H9 (cell line): Measurements from ENCODE around the gene DISC1. TPM values are rescaled to one million over a fixed set of nuclear protein-coding genes. Genes with fewer than 3 reads are reported as not detected.

Source experiments
- DNase-seq: peaks from one replicate; pipeline ENCODE4 v3.0.0-alpha.2; 2017
- H2AFZ ChIP-seq: one replicate; pipeline ENCODE4 v1.6.1; 2013; ENCODE audit warnings: mild to moderate bottlenecking, low read length, control low read depth, moderate library complexity
- H2AK5ac ChIP-seq: 2 replicates; pipeline ENCODE4 v1.6.1; 2013; ENCODE audit warnings: low read length, control low read depth, mixed read lengths; ENCODE audit not compliant: insufficient read length
- H2BK120ac ChIP-seq: one replicate; pipeline ENCODE4 v1.6.1; 2013; ENCODE audit warnings: low read depth, mild to moderate bottlenecking, low read length, control low read depth, inconsistent platforms; ENCODE audit not compliant: poor library complexity, severe bottlenecking
- H2BK12ac ChIP-seq: 2 replicates; pipeline ENCODE4 v1.6.1; 2013; ENCODE audit warnings: low read length, control low read depth, mixed read lengths, low read depth; ENCODE audit not compliant: insufficient read length
- H2BK15ac ChIP-seq: 2 replicates; pipeline ENCODE4 v1.6.1; 2013; ENCODE audit warnings: low read depth, low read length, control low read depth
- H2BK20ac ChIP-seq: one replicate; pipeline ENCODE4 v1.6.1; 2013; ENCODE audit warnings: low read depth, mild to moderate bottlenecking, low read length, control low read depth, inconsistent platforms; ENCODE audit not compliant: poor library complexity, severe bottlenecking
- H2BK5ac ChIP-seq: 2 replicates; pipeline ENCODE4 v1.6.1; 2013; ENCODE audit warnings: low read length, control low read depth, mixed read lengths; ENCODE audit not compliant: insufficient read length
- H3K14ac ChIP-seq: 2 replicates; pipeline ENCODE4 v1.6.1; 2013; ENCODE audit warnings: low read length, control low read depth; ENCODE audit not compliant: insufficient read depth
- H3K18ac ChIP-seq: 2 replicates; pipeline ENCODE4 v1.6.1; 2013; ENCODE audit warnings: low read depth, mild to moderate bottlenecking, mixed read lengths, low read length, control low read depth; ENCODE audit not compliant: insufficient read length
- H3K23ac ChIP-seq: 2 replicates; pipeline ENCODE4 v1.6.1; 2013; ENCODE audit warnings: low read length, control low read depth, mixed read lengths, low read depth; ENCODE audit not compliant: insufficient read length
- H3K23me2 ChIP-seq: 2 replicates; pipeline ENCODE4 v1.6.1; 2013; ENCODE audit warnings: low read depth, mild to moderate bottlenecking, mixed read lengths, low read length, control low read depth; ENCODE audit not compliant: insufficient read length, poor library complexity, severe bottlenecking
- H3K27ac ChIP-seq: 2 replicates; pipeline ENCODE4 v1.5.1; 2013; ENCODE audit warnings: low read length, control low read depth, mixed read lengths, low read depth; ENCODE audit not compliant: insufficient read length
- H3K27me3 ChIP-seq: 2 replicates; pipeline ENCODE4 v1.6.1; 2013; ENCODE audit warnings: low read length, control low read depth, inconsistent platforms; ENCODE audit not compliant: insufficient read depth
- H3K4ac ChIP-seq: 2 replicates; pipeline ENCODE4 v1.6.1; 2013; ENCODE audit warnings: low read depth, mild to moderate bottlenecking, control low read depth, inconsistent platforms, low read length, moderate library complexity
- H3K4me1 ChIP-seq: 2 replicates; pipeline ENCODE4 v1.6.1; 2013; ENCODE audit warnings: low read length, control low read depth, inconsistent platforms; ENCODE audit not compliant: insufficient read depth
- H3K4me2 ChIP-seq: 2 replicates; pipeline ENCODE4 v1.6.1; 2013; ENCODE audit warnings: low read length, control low read depth, mixed read lengths; ENCODE audit not compliant: insufficient read length, insufficient read depth
- H3K56ac ChIP-seq: 2 replicates; pipeline ENCODE4 v1.6.1; 2013; ENCODE audit warnings: low read depth, mild to moderate bottlenecking, mixed read lengths, low read length, control low read depth; ENCODE audit not compliant: insufficient read length
- H3K79me1 ChIP-seq: 2 replicates; pipeline ENCODE4 v1.6.1; 2013; ENCODE audit warnings: low read depth, mild to moderate bottlenecking, moderate library complexity, low read length, control low read depth, inconsistent platforms; ENCODE audit not compliant: insufficient read depth, poor library complexity, severe bottlenecking
- H3K79me2 ChIP-seq: 2 replicates; pipeline ENCODE4 v1.6.1; 2013; ENCODE audit warnings: low read length, control low read depth, inconsistent platforms; ENCODE audit not compliant: insufficient read depth
- H3K9ac ChIP-seq: 2 replicates; pipeline ENCODE4 v1.6.1; 2013; ENCODE audit warnings: low read length, control low read depth, mixed read lengths; ENCODE audit not compliant: insufficient read length; ENCODE audit errors: extremely low read depth
- H3K9me3 ChIP-seq: one replicate; pipeline ENCODE4 v1.6.1; 2013; ENCODE audit warnings: low read depth, low read length, inconsistent platforms; ENCODE audit not compliant: control insufficient read depth
- H3T11ph ChIP-seq: one replicate; pipeline ENCODE4 v1.6.1; 2013; ENCODE audit warnings: mild to moderate bottlenecking, low read length, control low read depth, inconsistent platforms
- H4K20me1 ChIP-seq: one replicate; pipeline ENCODE4 v1.6.1; 2013; ENCODE audit not compliant: control insufficient read depth, insufficient read length, insufficient read depth
- H4K5ac ChIP-seq: 2 replicates; pipeline ENCODE4 v1.6.1; 2013; ENCODE audit warnings: low read depth, mild to moderate bottlenecking, mixed read lengths, low read length, control low read depth; ENCODE audit not compliant: insufficient read length
- H4K8ac ChIP-seq: replicated peaks from 2 replicates; pipeline ENCODE4 v1.6.1; 2013; ENCODE audit warnings: low read length, control low read depth, mixed read lengths, low read depth; ENCODE audit not compliant: insufficient read length
- H4K91ac ChIP-seq: 2 replicates; pipeline ENCODE4 v1.6.1; 2013; ENCODE audit warnings: low read depth, mild to moderate bottlenecking, moderate library complexity, mixed read lengths, low read length, control low read depth; ENCODE audit not compliant: insufficient read length
- H3K27ac Mint-ChIP-seq, 3 experiments: 2 replicates in 2 of 3; 3 replicates in 1 of 3; pipeline ENCODE4 v1.8.0; 2020 to 2021; ENCODE audit warnings: mixed read lengths in 3 of 3, mild to moderate bottlenecking in 1 of 3, moderate library complexity in 1 of 3
- H3K27me3 Mint-ChIP-seq: 2 replicates; pipeline ENCODE4 v1.8.0; 2021; ENCODE audit warnings: low read depth, mild to moderate bottlenecking, moderate library complexity, mixed read lengths
- H3K36me3 Mint-ChIP-seq, 3 experiments: 2 replicates in 2 of 3; 3 replicates in 1 of 3; pipeline ENCODE4 v1.8.0; 2020 to 2021; ENCODE audit warnings: low read depth in 3 of 3, mixed read lengths in 3 of 3; ENCODE audit not compliant: insufficient read depth in 1 of 3
- H3K4me1 Mint-ChIP-seq, 2 experiments: 2 replicates each; pipeline ENCODE4 v1.8.0; 2020; ENCODE audit warnings: mixed read lengths in 2 of 2
- H3K4me3 Mint-ChIP-seq, 2 experiments: 2 replicates in 1 of 2; 3 replicates in 1 of 2; pipeline ENCODE4 v1.8.0; 2020 to 2021; ENCODE audit warnings: mild to moderate bottlenecking in 2 of 2, mixed read lengths in 2 of 2, moderate library complexity in 1 of 2
- H3K9me3 Mint-ChIP-seq, 2 experiments: 2 replicates in 1 of 2; 3 replicates in 1 of 2; pipeline ENCODE4 v1.8.0; 2020; ENCODE audit warnings: mild to moderate bottlenecking in 2 of 2, mixed read lengths in 2 of 2, moderate library complexity in 1 of 2
- WGBS: extraction: QIAGEN DNeasy Blood & Tissue Kit; methylation state at CpG from one replicate; pipeline ENCODE4 v1.1.7; 2013; ENCODE audit warnings: missing lambda C conversion rate, low lambda C conversion rate, mixed read lengths; ENCODE audit not compliant: insufficient read length; ENCODE audit errors: extremely low coverage; 5-methylcytosine and 5-hydroxymethylcytosine counted together
- total RNA-seq: library from RNA; stranded (reverse); gene quantifications from 2 replicates; pipeline ENCODE4 v1.2.1, GENCODE V29; 2021
- TF ChIP-seq, protein P1 (sequence below): fragments of 200-600 bp; sonication (generic); conservative IDR thresholded peaks from 3 replicates; pipeline ENCODE4 v1.8.0; 2021; ENCODE audit warnings: antibody characterized with exemption, mild to moderate bottlenecking

DISC1 gene
- total RNA-seq, 1 experiment from 2014 or later = 2.5 TPM

DNA sequence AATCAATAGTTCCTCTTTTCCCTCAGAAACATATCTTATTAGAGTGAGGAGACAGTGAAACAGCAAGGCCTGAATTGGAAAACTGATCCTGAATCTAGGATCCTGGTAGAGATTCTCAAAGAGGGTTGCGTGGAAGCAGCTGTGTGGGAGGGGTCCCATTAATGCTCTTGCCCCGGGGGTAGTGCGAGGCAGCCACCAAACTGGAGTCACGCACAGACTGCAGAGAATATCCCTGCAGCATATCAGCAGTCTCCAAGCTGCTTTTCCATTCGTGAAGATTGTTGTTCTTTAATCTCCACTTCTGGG lies 150.1 kb downstream of the DISC1 start:
- WGBS = no CpG with 5 or more reads among the region's 5 CpGs
- Histone ChIP-seq H3K23ac (no peak overlapping the region), H2AFZ (no peak overlapping the region), H4K20me1 (no peaks in the 10 kb centered on the region), H3K27ac (no peak overlapping the region), H3T11ph (no peak overlapping the region), H3K27me3 (no peaks in the 10 kb centered on the region), H3K18ac (no peak overlapping the region), H2BK15ac (no peak overlapping the region), H2BK20ac (no peak overlapping the region), H3K4me1 (peaks cover under 1% of the 10 kb centered on the region; the same call in 1 of the 2 replicates), H2AK5ac (no peak overlapping the region), H4K5ac (no peak overlapping the region), H3K56ac (no peak overlapping the region), H3K4me2 (no peak overlapping the region), H3K79me1 (no peaks in the 10 kb centered on the region), H2BK120ac (no peak overlapping the region), H2BK5ac (no peak overlapping the region), H3K14ac (no peak overlapping the region), H2BK12ac (no peak overlapping the region), H3K23me2 (no peaks in the 10 kb centered on the region), H3K9me3 (no peaks in the 10 kb centered on the region), H3K9ac (no peak overlapping the region), H3K79me2 (no peaks in the 10 kb centered on the region), H4K8ac (no peak overlapping the region), H3K4ac (no peak overlapping the region), H4K91ac (no peak overlapping the region)
- peaks cover 5% of the 10 kb centered on the region; the same call in 1 of the 2 replicates for H3K27me3 Mint-ChIP-seq
- H3K9me3 Mint-ChIP-seq = no peaks in the 10 kb centered on the region
- peaks cover 5 to 11% of the 10 kb centered on the region in 2 experiments; a peak in 3 of 4 replicates for H3K4me1 Mint-ChIP-seq
- H3K36me3 Mint-ChIP-seq = no peaks in the 10 kb centered on the region
- no peak overlapping the region for H3K27ac Mint-ChIP-seq
- DNase-seq = no peak
- no peak overlapping the region for H3K4me3 Mint-ChIP-seq
- TF ChIP-seq, protein P1, sequence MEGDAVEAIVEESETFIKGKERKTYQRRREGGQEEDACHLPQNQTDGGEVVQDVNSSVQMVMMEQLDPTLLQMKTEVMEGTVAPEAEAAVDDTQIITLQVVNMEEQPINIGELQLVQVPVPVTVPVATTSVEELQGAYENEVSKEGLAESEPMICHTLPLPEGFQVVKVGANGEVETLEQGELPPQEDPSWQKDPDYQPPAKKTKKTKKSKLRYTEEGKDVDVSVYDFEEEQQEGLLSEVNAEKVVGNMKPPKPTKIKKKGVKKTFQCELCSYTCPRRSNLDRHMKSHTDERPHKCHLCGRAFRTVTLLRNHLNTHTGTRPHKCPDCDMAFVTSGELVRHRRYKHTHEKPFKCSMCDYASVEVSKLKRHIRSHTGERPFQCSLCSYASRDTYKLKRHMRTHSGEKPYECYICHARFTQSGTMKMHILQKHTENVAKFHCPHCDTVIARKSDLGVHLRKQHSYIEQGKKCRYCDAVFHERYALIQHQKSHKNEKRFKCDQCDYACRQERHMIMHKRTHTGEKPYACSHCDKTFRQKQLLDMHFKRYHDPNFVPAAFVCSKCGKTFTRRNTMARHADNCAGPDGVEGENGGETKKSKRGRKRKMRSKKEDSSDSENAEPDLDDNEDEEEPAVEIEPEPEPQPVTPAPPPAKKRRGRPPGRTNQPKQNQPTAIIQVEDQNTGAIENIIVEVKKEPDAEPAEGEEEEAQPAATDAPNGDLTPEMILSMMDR = no peak
